ENCODE results near the gene DBH.

DBH gene

DNA sequence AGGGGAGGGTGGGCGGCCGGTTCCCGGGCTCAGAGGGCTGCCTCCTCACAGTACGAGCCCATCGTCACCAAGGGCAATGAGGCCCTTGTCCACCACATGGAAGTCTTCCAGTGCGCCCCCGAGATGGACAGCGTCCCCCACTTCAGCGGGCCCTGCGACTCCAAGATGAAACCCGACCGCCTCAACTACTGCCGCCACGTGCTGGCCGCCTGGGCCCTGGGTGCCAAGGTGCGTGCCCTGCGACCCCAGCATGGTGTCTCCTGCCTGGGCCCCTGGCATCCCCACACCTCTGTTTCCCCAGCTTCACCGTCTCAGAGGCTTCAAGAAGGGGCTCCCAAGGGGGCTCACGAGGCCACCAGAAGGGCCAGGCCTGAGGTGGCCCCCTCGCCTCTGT, 7.2 kb downstream of the DBH start:
- DNase-seq (ENCODE audit: low read depth in 1 of 2, low spot score in 1 of 2) = no peak
- TF ChIP-seq JUND (IDR thresholded peaks at IDR 0.05; ENCODE audit: low read depth) = no peak
- in situ Hi-C loops (cut with HindIII; ENCODE audit: low pct_unique_long_range_greater_than_20kb, low sequenced_read_pairs) = no loop called here

DNA sequence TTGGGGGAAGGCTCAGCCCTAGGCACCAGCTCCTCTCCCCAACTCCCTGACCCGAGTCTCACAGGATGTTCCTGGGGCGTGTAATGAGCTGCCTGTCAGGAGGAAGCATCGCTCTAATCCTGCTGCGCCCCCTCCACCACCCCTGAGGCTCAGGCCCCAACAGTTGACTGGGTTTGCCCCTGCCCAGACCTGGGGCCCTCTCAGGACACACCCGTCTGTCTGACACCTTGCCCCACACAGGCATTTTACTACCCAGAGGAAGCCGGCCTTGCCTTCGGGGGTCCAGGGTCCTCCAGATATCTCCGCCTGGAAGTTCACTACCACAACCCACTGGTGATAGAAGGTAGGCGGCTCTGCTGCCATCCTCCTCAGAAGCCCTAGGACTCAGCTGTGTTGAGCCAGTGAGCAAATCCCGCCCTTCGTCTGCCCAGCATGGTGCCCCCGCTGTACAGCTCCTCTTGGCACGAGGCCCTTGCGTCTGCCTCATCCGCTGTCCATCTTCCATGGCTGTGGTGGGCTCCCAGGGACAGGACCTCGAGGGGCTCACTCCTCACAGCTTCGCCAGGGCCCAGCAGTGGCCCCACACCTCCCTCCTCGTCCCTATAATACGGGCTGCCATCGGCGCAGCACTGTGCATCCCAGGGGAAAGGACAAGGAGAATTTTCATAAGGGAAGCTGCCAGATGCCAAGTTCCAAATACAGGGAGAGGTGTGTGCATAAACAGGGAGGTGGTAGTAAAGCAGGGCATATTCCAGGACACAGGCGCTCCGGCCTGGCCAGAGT, 8.0 kb downstream of the DBH start:
- in situ Hi-C loops (cut with HindIII; ENCODE audit: low pct_unique_long_range_greater_than_20kb, low sequenced_read_pairs) = no loop called here
- no peak for DNase-seq (ENCODE audit: low read depth in 1 of 2, low spot score in 1 of 2)
- TF ChIP-seq JUND (IDR thresholded peaks at IDR 0.05; ENCODE audit: low read depth) = no peak

DNA sequence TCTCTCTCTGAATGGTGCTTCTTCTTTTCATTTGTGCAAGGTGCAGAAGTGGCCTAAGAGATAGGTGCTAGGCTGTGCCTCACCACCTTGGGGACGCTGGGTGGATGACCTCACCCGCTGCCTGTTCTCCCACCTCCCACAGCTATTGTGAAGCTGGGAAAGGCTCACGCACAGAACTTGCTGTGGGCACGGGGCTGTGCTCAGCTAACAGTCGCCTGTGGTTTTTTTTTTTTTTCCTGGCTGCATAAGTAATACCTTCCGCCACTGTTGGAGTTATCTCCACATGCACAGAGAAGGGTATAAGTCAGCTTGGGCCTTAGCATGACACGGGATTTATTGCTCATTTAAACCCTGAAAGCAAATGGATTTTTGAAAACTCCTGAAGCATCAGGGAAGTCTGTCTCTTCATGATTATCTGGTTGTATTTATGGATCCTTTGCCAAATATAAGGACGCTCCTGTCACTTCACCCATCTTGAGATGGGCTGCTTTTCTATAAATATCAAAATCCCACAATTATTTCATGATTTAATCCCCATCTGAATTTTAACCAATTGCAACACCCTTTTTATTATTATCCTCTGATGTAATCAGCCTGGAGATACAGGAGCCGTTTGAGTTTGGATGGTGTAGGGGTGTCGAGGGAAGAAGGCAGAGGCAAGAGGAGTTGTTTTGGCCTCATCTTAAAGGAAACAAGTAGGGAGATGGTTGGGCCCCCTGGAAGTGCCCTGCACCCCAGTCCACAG, 9.0 kb downstream of the DBH start:
- DNase-seq (ENCODE audit: low read depth in 1 of 2, low spot score in 1 of 2) = no peak
- in situ Hi-C loops (cut with HindIII; ENCODE audit: low pct_unique_long_range_greater_than_20kb, low sequenced_read_pairs) = no loop called here
- no peak for TF ChIP-seq JUND (IDR thresholded peaks at IDR 0.05; ENCODE audit: low read depth)

DNA sequence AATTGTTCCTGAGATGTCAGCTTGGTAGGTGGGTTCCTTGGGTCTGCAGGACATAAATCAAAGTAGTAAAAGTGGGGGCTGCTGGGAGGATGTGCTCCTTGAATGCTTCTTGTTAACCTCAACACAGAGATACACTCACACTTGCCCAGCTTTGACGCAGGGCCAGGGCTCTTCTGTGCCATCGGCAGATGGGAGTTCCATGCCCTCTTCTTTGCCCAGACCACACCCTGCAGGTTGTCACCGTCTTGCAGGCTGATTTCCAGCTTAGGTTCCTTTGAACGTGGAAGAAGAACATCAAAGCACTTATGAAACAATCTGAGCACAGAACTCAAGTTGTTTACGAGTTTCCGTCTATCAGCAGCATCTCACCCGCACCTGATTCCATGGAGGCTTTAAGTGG, 11.0 kb downstream of the DBH start:
- no peak for DNase-seq (ENCODE audit: low read depth in 1 of 2, low spot score in 1 of 2)
- in situ Hi-C loops (cut with HindIII; ENCODE audit: low pct_unique_long_range_greater_than_20kb, low sequenced_read_pairs) = no loop called here
- no peak for TF ChIP-seq JUND (IDR thresholded peaks at IDR 0.05; ENCODE audit: low read depth)

DNA sequence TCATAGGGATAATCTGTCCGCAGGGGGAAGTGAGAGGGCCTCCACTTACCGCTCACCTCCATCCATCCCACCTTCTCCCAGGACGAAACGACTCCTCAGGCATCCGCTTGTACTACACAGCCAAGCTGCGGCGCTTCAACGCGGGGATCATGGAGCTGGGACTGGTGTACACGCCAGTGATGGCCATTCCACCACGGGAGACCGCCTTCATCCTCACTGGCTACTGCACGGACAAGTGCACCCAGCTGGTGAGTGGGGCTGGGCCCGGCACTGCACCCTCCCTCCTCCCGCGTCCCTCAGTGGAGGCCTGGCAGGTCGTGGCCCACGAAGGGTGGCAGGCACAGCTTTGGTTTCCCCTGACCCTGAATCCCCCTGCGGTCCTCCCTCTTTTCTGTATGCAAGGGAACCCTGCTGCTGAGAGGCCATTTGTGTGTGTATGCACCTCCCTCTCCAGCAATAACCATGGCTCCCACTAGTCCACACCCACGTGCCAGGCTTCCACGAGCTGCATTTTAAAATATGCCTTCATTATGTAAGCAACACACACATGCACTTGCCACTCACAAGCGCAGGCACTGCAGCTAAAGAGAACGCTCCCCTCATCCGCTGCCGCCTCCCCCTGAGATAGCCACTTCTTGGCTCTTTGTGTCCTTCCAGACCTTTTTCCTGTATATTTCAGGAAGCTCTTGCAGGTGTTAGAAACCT, 11.8 kb downstream of the DBH start:
- in situ Hi-C loops (cut with HindIII; ENCODE audit: low pct_unique_long_range_greater_than_20kb, low sequenced_read_pairs) = no loop called here
- no peak for TF ChIP-seq JUND (IDR thresholded peaks at IDR 0.05; ENCODE audit: low read depth)
- no peak for DNase-seq (ENCODE audit: low read depth in 1 of 2, low spot score in 1 of 2)

DNA sequence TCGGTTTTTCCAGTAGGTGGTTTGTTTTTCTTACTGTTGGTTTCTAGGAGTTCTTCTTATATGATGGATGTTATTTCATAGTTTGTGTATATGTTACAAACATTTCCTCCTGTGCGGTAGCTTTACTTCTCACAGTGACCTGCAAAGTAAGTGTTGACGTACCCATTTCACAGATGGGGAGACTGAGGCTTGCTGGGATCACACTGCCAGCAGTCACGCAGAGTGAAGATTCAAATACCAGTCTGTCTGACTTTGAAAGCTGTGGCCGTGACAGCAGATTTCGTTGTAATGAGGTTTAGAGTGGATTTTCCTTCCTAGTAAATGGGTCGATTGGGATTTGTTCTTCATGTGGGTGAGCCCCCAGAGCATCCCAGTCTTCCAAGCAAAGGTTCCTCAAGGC, 13.0 kb downstream of the DBH start:
- no peak for DNase-seq (ENCODE audit: low read depth in 1 of 2, low spot score in 1 of 2)
- TF ChIP-seq JUND (IDR thresholded peaks at IDR 0.05; ENCODE audit: low read depth) = no peak
- in situ Hi-C loops (cut with HindIII; ENCODE audit: low pct_unique_long_range_greater_than_20kb, low sequenced_read_pairs) = no loop called here

DNA sequence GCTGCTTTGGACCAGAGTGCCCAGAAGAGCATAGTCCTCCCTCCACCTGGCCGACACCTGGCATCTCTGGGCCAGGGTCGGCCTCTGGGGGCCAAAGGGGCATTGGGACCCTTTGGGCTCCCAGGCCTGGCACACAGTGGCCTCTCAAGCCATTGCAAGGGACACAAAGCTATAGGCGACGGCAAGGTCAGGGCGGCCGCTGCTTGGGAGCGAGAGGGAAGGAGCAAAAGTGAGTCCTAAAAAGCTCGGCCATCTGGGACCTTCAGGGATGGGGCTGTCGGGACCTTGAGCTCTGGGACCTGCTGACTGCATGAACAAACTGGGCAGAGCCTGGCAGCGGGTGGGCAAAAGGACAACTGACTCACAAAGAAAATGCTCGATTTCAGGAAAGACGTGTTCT, 13.9 kb downstream of the DBH start:
- in situ Hi-C loops (cut with HindIII; ENCODE audit: low pct_unique_long_range_greater_than_20kb, low sequenced_read_pairs) = no loop called here
- no peak for DNase-seq (ENCODE audit: low read depth in 1 of 2, low spot score in 1 of 2)
- no peak for TF ChIP-seq JUND (IDR thresholded peaks at IDR 0.05; ENCODE audit: low read depth)

DNA sequence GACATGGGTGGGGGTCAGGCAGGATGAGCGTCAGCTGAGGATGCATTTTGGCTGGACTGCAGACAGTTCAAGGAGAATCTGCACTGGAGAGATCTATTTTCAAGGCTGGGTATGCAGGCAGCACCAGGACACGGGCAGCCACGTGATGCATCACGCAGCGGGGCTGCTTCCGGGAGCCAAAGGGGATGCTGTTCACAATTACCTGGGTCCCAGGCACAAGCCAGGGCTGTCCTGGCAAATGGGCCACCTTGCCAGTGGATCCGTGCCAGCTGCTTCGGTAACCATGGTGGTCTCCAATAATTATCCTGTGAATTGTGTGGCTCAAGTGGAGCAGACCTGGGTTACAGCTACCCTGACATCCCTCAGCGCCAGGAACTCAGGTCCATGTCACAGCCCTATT, 17.5 kb downstream of the DBH start:
- DNase-seq (ENCODE audit: low read depth in 1 of 2, low spot score in 1 of 2) = no peak
- TF ChIP-seq JUND (IDR thresholded peaks at IDR 0.05; ENCODE audit: low read depth) = no peak
- in situ Hi-C loops (cut with HindIII; ENCODE audit: low pct_unique_long_range_greater_than_20kb, low sequenced_read_pairs) = no loop called here

DNA sequence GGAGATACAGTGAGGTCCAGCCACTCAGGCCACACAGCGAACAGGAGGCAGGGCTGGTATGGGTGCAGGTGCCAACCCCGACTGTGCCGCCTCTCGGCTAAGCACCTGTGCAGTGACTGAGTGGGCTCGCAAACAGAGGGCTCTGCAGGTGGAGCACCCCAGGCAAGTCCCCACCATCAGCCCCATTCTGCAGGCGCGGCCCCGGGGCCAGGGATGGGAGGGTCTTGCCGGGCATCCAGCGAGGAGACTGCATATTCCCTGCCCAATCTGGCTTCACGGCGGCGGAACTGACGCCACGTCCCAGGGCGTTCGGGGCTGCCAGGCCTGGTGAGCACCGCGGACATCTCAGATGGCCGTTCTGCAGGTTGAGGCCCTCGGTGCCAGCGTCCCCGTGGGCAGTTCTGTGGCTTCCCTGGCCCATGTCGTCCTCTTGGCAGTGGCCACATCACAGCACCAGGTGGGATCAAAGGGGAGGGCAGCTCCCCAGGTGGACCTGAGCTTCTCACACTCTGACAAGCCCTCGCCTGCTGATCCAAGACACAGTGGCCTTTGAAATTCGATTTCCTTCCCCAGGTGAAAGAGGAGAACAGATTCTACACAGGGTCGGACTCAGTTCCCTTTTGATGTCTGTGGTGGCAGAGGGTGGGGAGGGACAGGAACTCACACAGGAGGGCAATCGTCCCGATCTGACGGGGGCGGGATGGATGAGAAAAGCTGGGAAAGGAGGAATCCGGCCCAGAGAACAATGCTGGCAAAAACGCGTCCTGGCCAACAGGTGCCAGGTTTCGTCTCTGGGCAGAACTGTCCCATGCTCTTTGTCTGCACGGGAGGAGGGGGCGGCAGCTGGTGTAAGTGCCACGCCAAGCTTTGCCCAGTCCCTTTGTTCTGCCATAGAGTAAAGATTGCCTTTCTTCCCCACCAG, 18.8 kb downstream of the DBH start:
- no peak for DNase-seq (ENCODE audit: low read depth in 1 of 2, low spot score in 1 of 2)
- no peak for TF ChIP-seq JUND (IDR thresholded peaks at IDR 0.05; ENCODE audit: low read depth)
- in situ Hi-C loops (cut with HindIII; ENCODE audit: low pct_unique_long_range_greater_than_20kb, low sequenced_read_pairs) = no loop called here

DNA sequence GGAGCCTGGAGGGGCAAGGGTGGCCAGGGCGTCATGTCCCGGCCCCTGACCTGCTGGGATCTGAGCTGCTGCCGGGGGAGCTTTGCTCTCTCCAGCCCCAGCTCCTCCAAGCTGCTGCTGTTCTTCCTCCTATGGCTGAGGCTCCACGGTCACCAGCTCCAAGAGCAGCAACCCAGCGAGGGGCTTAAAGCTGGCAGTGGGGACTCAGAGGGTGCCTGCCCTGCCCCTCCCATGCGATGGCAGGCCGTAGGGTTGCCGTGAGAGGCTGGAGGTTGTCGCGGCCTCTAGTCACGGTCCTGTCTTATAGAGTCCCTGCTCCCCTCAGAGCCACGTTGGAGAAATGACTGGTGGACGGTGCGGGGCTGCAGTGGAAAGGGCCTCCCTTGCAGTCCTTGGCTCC, 19.5 kb downstream of the DBH start:
- no peak for TF ChIP-seq JUND (IDR thresholded peaks at IDR 0.05; ENCODE audit: low read depth)
- no peak for DNase-seq (ENCODE audit: low read depth in 1 of 2, low spot score in 1 of 2)
- in situ Hi-C loops (cut with HindIII; ENCODE audit: low pct_unique_long_range_greater_than_20kb, low sequenced_read_pairs) = no loop called here

DNA sequence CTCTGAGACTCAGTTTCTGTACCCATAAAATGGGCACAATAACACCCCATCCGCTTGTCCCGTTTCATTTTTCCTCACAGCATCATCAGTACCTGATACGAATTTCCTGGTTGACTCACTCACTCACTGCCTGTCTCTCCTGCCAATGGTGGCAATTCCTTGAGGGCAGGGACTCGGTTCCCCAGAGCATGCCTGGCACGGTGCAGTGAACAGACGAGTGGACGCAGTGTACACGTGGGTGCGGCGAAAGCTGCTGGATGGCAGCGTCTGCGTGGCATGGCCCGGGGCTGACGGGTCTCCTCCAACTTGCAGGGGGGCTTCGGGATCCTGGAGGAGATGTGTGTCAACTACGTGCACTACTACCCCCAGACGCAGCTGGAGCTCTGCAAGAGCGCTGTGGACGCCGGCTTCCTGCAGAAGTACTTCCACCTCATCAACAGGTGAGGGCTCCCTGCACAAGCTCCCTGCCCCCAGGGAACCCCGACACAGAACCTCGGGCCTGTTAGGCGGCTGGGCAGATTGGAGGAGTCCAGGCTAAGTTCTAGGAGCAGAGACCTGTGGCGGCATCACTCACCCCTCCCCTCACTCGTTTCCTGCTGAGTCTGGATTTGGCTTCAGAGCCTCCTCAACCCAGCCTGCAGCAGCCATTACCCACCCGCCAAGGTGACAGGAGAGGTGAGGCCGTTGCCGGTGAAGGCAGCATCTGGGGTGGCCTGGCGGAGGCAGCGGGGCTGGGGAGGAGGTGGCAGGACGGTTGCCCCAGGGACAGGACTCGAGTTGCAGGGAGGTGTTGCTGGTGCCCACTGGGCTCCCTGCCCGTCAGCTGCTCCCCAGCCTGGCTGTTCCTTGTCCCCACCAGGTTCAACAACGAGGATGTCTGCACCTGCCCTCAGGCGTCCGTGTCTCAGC, 20.3 kb downstream of the DBH start:
- peak; percentile 36 to 56 for DNase-seq (ENCODE audit: low read depth in 1 of 2, low spot score in 1 of 2)
- in situ Hi-C loops (cut with HindIII; ENCODE audit: low pct_unique_long_range_greater_than_20kb, low sequenced_read_pairs) = no loop called here

More for the DNA sequence above, 20.3 kb downstream of the DBH start:
- no peak for TF ChIP-seq JUND (IDR thresholded peaks at IDR 0.05; ENCODE audit: low read depth)
